Activated CD4-positive, CD25-positive, alpha-beta regulatory T cell treated with anti-CD3 and anti-CD28 coated beads, Interleukin-2, amount 50 U/mL, for 16 hours (primary cell): Measurements from ENCODE around the gene AGAP6.
"Not testable (repeated sequence)": the region's sequence is repeated elsewhere in the genome, so short reads cannot be mapped to it uniquely, and the experiment has no call there.

Source experiments
- DNase-seq: peaks from one replicate; pipeline ENCODE4 v3.0.0-alpha.2; 2020; ENCODE audit warnings: low read depth, low spot score

AGAP6 gene

GRCh38 chr10:50024716-50025383 is 36.6 kb downstream of the AGAP6 start:
- DNase-seq, result not testable (repeated sequence)

- no peak for DNase-seq
These were observed 37.4 kb downstream of the AGAP6 start for GRCh38 chr10:50025627-50026026.

DNA sequence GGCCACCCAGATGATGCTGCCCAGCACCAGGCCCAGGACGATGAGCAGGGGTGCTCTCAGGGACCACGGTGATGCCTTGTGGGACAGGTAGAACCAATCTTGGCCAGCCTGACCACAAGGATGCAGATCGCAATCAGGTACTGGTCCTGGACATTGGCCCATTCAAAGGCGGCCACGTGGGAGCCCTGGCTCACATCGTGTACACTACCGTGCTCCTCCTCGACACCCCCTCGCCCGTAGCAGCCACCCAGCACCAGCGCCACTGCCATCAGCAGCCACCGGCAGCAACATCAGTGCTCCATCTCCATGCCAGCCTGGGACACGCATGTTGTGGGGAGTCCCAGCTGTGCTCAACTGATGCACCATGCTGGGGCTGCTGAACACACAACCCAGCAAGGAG is 39.0 kb downstream of the AGAP6 start:
- no peak for DNase-seq

DNA sequence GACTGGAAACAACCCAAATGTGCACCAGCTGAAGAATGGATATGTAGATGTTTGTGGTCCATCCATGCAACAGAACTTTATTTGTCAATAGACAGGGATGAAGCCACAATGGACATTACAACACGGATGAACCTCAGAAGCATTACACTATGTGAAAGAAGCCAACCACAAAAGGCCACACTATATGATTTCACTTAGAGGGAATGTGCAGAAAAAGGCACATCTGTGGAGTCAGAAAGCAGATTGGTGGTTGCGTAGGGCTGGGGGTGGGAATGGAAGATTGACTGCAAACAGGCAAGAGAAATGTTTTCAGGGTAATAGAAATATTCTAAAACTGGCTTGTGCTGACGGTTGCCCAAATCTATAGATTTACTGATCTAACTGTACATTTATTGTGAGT is 45.3 kb downstream of the AGAP6 start:
- no peak for DNase-seq

GRCh38 chr10:50035337-50035736 is 47.1 kb downstream of the AGAP6 start:
- DNase-seq, result not testable (repeated sequence)

- no peak for DNase-seq
These were observed 56.9 kb downstream of the AGAP6 start for GRCh38 chr10:50044941-50045664.

DNA sequence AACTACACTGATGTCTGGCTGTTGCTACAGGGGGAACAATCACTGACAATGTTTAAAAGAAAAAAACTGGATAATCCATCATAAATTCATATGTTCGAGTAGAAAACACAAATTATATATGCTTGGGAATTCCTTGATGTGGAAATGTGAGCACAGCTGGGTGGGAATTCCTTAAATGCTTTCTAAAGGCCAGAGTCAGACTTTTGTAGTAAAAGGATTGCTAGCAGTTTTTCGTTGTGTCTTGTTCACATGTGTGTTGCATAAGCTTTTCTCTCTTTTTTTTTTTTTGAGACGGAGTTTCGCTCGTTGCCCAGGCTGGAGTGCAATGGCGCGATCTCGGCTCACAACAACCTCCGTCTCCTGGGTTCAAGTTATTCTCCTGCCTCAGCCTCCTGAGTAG is 58.3 kb downstream of the AGAP6 start:
- DNase-seq, result not testable (repeated sequence)

DNA sequence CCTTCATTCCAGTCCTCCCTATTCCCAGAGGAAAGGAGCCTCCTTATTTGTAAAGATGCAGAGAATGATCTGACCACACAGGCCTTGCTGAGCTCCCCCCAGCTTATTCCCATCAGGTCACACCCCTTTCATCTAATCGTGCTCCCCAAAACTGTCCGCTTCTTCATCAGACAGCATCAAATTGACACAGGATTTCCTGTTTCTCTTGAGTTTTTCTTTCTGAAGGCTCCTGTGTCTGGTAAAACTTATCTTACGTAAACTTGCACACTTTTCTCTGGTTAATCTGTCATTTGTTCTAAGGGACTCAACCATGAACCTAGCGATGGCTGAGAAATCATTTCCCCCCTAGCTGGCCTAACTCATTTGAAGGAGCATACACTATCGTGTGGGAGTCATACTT is 59.4 kb downstream of the AGAP6 start:
- DNase-seq, result not testable (repeated sequence)

DNA sequence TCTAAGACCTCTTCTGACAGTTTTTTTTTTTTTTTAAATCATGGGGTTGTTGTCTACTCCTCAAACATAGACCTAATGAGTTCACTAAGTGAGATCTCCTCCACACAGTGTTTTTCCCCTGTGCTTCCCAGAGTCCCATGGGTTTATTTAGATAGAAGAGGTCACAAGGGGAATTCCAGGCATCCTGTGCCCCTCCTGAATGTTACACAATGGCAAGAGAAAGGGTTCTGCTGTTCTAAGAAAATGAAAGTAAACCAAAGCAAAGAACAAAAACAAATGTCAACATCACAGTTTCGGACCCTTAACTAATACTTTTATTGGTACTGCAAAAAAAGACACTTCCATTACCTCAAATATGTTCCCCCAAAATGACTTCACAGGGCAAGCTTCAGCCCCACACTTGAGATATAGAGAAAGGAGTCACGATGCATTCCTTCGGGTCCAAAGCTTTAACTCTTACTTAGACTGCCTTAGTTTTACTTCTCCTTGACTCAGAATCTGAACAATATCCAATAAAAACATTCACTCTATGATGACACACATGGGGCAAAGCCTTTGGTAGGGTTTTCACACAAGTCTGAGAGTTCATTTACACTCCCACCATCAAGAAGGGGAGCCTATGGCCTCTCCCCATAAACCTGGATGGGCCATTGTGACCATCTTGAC is 63.9 kb downstream of the AGAP6 start:
- not testable (repeated sequence) for DNase-seq

- not testable (repeated sequence) for DNase-seq
These were observed 64.7 kb downstream of the AGAP6 start for GRCh38 chr10:50052778-50053376.

DNA sequence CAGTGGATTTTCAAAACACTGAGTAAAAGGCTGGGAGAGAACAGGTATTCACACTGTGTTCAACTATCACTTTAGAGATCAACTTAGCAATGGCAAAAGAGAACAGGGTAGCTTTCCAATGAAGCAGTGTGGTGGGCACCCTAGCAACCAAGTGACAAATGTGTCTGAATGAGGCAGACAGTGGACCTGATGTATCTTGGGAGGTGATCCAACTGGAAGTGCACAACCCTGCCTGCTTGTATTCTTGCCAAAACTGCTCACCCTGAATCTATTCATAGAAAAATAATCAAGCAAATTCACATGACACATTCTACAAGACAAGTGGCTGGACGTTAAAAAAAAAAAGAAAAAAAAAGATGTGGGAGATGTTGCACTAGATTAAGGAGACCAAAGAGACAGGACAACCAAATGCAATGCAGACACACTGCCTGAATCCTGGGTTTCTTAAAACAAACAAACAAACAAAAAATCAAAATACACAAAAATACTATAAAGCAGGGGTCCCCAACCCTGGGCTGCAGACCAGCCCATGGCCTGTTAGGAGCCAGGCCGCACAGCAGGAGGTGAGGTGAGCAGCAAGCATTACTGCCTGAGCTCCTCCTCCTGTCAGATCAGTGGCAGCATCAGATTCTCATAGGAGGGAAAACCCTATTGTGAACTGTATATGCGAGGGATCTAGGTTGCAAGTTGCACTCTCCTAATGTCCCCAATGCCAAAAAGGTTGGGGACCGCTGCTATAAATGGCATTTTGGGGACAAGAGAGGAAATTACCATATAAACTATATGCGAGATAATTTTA is 67.5 kb downstream of the AGAP6 start:
- not testable (repeated sequence) for DNase-seq

- DNase-seq, result not testable (repeated sequence)
These were observed 68.4 kb downstream of the AGAP6 start for GRCh38 chr10:50056654-50057053.

- not testable (repeated sequence) for DNase-seq
These were observed 70.5 kb downstream of the AGAP6 start for GRCh38 chr10:50058727-50059126.

DNA sequence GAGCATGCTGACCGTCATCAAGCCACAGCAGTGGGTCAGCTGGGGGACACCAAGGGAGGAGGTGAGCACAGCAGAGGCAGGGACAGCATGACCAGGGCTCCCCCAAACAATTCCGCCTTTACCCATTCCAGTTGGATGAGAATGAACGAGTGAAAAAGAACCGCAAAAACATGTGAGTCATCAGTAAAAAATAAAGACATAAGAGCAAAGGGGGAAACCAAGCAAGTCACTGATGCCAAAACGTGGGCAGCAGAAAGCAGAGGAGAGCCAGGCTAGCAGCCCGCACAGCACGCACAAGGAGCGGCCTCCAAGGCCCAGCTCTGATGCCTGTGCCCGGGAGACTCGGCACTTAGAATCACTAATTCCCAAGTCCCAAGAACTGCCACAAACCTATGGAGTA is 71.7 kb downstream of the AGAP6 start:
- DNase-seq, result not testable (repeated sequence)
